ENCODE data around the gene ABCF1.

Gene ABCF1

DNA sequence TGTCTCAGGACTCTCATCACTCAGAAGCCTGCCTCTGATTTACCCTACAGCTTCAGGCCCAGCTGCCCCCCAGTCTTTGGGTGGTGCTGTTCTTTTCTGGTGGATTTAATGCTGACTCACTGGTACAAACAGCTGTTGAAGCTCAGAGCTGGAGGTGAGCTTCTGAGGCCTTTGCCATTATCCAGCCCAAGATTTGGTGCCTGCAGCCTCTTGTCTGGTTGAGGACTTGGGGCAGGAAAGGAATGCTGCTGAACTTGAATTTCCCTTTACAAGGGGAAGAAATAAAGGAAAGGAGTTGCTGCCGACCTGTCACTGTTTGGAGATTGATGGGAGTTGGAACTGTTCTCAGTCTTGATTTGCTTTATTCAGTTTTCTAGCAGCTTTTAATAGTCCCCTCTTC lies 19.8 kb downstream of the ABCF1 start (continued):
- TF ChIP-seq TSHZ2 (CRISPR knock-in tag; IDR thresholded peaks at IDR 0.05) = no peak
- no peak for TF ChIP-seq ZNF8 (CRISPR knock-in tag; IDR thresholded peaks at IDR 0.05)

GRCh38 chr6:30592287-30592686 lies 21.0 kb downstream of the ABCF1 start:
- TF ChIP-seq GLIS3 (CRISPR knock-in tag; IDR thresholded peaks at IDR 0.05) = no peak
- ATAC-seq = no peak

GRCh38 chr6:30597315-30598144 lies 26.3 kb downstream of the ABCF1 start:
- peak; percentile 89 for ATAC-seq

DNA sequence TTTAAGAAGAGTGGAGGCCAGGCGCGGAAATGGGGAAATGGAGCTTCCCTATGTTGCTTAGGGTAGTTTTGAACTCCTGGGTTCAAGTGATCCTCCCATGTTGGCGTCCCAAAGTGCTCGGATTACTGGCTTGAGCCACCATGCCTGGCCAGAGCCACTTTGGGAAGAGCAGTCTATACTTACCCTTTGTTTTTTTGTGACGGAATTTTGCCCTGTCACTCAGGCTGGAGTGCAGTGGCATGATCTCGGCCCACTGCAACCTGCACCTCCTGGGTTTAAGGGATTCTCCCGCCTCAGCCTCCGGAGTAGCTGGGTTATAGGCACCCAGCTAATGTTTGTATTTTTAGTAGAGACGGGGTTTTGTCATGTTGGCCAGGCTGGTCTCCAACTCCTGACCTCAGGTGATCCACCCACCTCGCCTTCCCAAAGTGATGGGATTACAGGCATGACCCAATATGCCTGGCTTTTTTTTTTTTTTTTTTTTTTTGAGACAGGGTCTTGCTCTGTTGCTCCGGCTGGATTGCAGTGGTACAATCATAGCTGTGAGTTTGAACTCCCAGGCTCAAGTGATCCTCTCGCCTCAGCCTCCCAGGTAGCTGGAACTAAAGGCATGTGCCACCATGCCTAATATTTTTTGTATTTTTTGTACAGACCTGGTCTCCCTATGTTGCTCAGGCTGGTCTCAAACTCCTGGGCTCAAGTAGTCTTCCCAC lies 27.8 kb downstream of the ABCF1 start:
- no peak; the same call in 2 of the 3 replicates for ATAC-seq
- TF ChIP-seq POU6F1 (CRISPR knock-in tag; IDR thresholded peaks at IDR 0.05; ENCODE audit: borderline replicate concordance, low read depth) (no peak), CSDC2 (CRISPR knock-in tag; IDR thresholded peaks at IDR 0.05) (no peak), GLIS3 (CRISPR knock-in tag; IDR thresholded peaks at IDR 0.05) (no peak), CSRNP3 (CRISPR knock-in tag; IDR thresholded peaks at IDR 0.05) (no peak), ZNF565 (CRISPR knock-in tag; conservative IDR thresholded peaks at IDR 0.05; ENCODE audit: low read depth) (no peak), RARB (CRISPR knock-in tag; IDR thresholded peaks at IDR 0.05) (no peak), ZNF70 (CRISPR knock-in tag; IDR thresholded peaks at IDR 0.05) (no peak), TOX (CRISPR knock-in tag; IDR thresholded peaks at IDR 0.05; ENCODE audit: borderline replicate concordance) (no peak), TSHZ2 (CRISPR knock-in tag; IDR thresholded peaks at IDR 0.05) (no peak), PPARA (CRISPR knock-in tag; IDR thresholded peaks at IDR 0.05; ENCODE audit: borderline replicate concordance) (no peak), PATZ1 (CRISPR knock-in tag; IDR thresholded peaks at IDR 0.05; ENCODE audit: borderline replicate concordance) (no peak), ZC3H10 (CRISPR knock-in tag; IDR thresholded peaks at IDR 0.05) (no peak), SNAI2 (CRISPR knock-in tag; IDR thresholded peaks at IDR 0.05) (no peak), OSR1 (CRISPR knock-in tag; IDR thresholded peaks at IDR 0.05) (no peak), BACH2 (CRISPR knock-in tag; IDR thresholded peaks at IDR 0.05; ENCODE audit: borderline replicate concordance) (no peak), ZFP3 (CRISPR knock-in tag; IDR thresholded peaks at IDR 0.05) (no peak), ZFP30 (CRISPR knock-in tag; IDR thresholded peaks at IDR 0.05) (no peak), ZNF8 (CRISPR knock-in tag; IDR thresholded peaks at IDR 0.05) (no peak), ESRRG (CRISPR knock-in tag; IDR thresholded peaks at IDR 0.05) (no peak), CREB5 (CRISPR knock-in tag; IDR thresholded peaks at IDR 0.05; ENCODE audit: low read depth) (no peak)
